ENCODE results near the gene PCSK9.

The PCSK9 gene

GRCh38 chr1:55044617-55045397 lies 5.5 kb downstream of the PCSK9 start:
- no peak for DNase-seq (ENCODE audit: low spot score)

GRCh38 chr1:55045430-55045829 lies 6.1 kb downstream of the PCSK9 start:
- no peak for DNase-seq (ENCODE audit: low spot score)

GRCh38 chr1:55046871-55047270 lies 7.5 kb downstream of the PCSK9 start:
- DNase-seq (ENCODE audit: low spot score): no peak

GRCh38 chr1:55047611-55048010 lies 8.3 kb downstream of the PCSK9 start:
- DNase-seq (ENCODE audit: low spot score): no peak

- no peak for DNase-seq (ENCODE audit: low spot score)
These were observed 9.3 kb downstream of the PCSK9 start for GRCh38 chr1:55048453-55049270.

- no peak for DNase-seq (ENCODE audit: low spot score)
These were observed 10.0 kb downstream of the PCSK9 start for GRCh38 chr1:55049271-55049913.

GRCh38 chr1:55049914-55050278 lies 10.5 kb downstream of the PCSK9 start:
- DNase-seq (ENCODE audit: low spot score): no peak

GRCh38 chr1:55050283-55050682 lies 10.9 kb downstream of the PCSK9 start:
- DNase-seq (ENCODE audit: low spot score): no peak

GRCh38 chr1:55051169-55051568 lies 11.8 kb downstream of the PCSK9 start:
- DNase-seq (ENCODE audit: low spot score): no peak

GRCh38 chr1:55051621-55052020 lies 12.3 kb downstream of the PCSK9 start:
- DNase-seq (ENCODE audit: low spot score): no peak

- no peak for DNase-seq (ENCODE audit: low spot score)
These were observed 13.1 kb downstream of the PCSK9 start for GRCh38 chr1:55052221-55053142.

- DNase-seq (ENCODE audit: low spot score): no peak
These were observed 14.1 kb downstream of the PCSK9 start for GRCh38 chr1:55053265-55053954.

GRCh38 chr1:55054396-55054795 lies 15.0 kb downstream of the PCSK9 start:
- no peak for DNase-seq (ENCODE audit: low spot score)

GRCh38 chr1:55055084-55055882 lies 15.9 kb downstream of the PCSK9 start:
- DNase-seq (ENCODE audit: low spot score): no peak

- no peak for DNase-seq (ENCODE audit: low spot score)
These were observed 16.7 kb downstream of the PCSK9 start for GRCh38 chr1:55055951-55056631.

- no peak for DNase-seq (ENCODE audit: low spot score)
These were observed 17.3 kb downstream of the PCSK9 start for GRCh38 chr1:55056632-55056992.

- DNase-seq (ENCODE audit: low spot score): no peak
These were observed 18.1 kb downstream of the PCSK9 start for GRCh38 chr1:55057270-55057955.

GRCh38 chr1:55057956-55058298 lies 18.6 kb downstream of the PCSK9 start:
- no peak for DNase-seq (ENCODE audit: low spot score)

All from ecto neural progenitor cell (in vitro differentiated cells).